ENCODE data around the gene RAP1GAP. TPM values are rescaled to one million over a fixed set of nuclear protein-coding genes. Genes with fewer than 3 reads are reported as not detected.

RAP1GAP gene
- total RNA-seq, 2 experiments from 2014 or later: 0.20 to 0.44 TPM

- Mint-ChIP-seq H3K27me3 (no peaks in the 10 kb centered on the region), H3K9me3 (no peaks in the 10 kb centered on the region), H3K36me3 (ENCODE audit: low read depth) (peaks cover 76% of the 10 kb centered on the region), H3K27ac (no peak overlapping the region), H3K4me1 (ENCODE audit: low read depth) (no peaks in the 10 kb centered on the region), H3K4me3 (no peak overlapping the region)
- TF ChIP-seq CTCF (IDR thresholded peaks at IDR 0.05): no peak
- POLR2A ChIA-PET: no interaction called here
- Histone ChIP-seq H3K4me3 (ENCODE audit: low read length) (no peak overlapping the region), H3K9me3 (ENCODE audit: control insufficient read depth in 1 of 2, insufficient read depth in 1 of 2, low read length in 2 of 2) (no peaks in the 10 kb centered on the region), H3K36me3 (ENCODE audit: insufficient read depth, low read length) (peaks cover 42% of the 10 kb centered on the region), H3K4me1 (ENCODE audit: insufficient read depth, low read length) (no peaks in the 10 kb centered on the region), H3K27me3 (ENCODE audit: control insufficient read depth in 1 of 2, insufficient read depth in 2 of 2, low read length in 2 of 2) (no peaks in the 10 kb centered on the region), H3K27ac (ENCODE audit: low read depth in 1 of 2, low read length in 2 of 2) (no peak overlapping the region)
- ATAC-seq (ENCODE audit: poor library complexity) (no peak), DNase-seq (no peak)
- intact Hi-C loops (cut with DNase I, micrococcal nuclease): no loop called here
- CTCF ChIA-PET: interaction anchor here (0.6 kb wide), 1 partner anchor 754 kb away, joined by 4 read pairs; no protein-coding TSS in a partner anchor
Measured at GRCh38 chr1:21680918-21681317, 11.8 kb upstream of the RAP1GAP start.

GRCh38 chr1:21680381-21680780 is 11.2 kb upstream of the RAP1GAP start:
- Mint-ChIP-seq H3K9me3 (no peaks in the 10 kb centered on the region), H3K4me3 (no peak overlapping the region), H3K4me1 (ENCODE audit: low read depth) (no peaks in the 10 kb centered on the region), H3K27ac (no peak overlapping the region), H3K27me3 (no peaks in the 10 kb centered on the region), H3K36me3 (ENCODE audit: low read depth) (peaks cover 71% of the 10 kb centered on the region)
- intact Hi-C loops (cut with DNase I, micrococcal nuclease): no loop called here
- peaks cover 37% of the 10 kb centered on the region for H3K36me3 ChIP-seq (ENCODE audit: insufficient read depth, low read length)
- no peak for TF ChIP-seq CTCF (IDR thresholded peaks at IDR 0.05)
- CTCF ChIA-PET: no interaction called here
- no peak overlapping the region for H3K27ac ChIP-seq (ENCODE audit: low read depth in 1 of 2, low read length in 2 of 2)
- no peaks in the 10 kb centered on the region for H3K4me1 ChIP-seq (ENCODE audit: insufficient read depth, low read length)
- no peaks in the 10 kb centered on the region for H3K9me3 ChIP-seq (ENCODE audit: control insufficient read depth in 1 of 2, insufficient read depth in 1 of 2, low read length in 2 of 2)
- POLR2A ChIA-PET: no interaction called here
- DNase-seq: no peak
- no peaks in the 10 kb centered on the region for H3K27me3 ChIP-seq (ENCODE audit: control insufficient read depth in 1 of 2, insufficient read depth in 2 of 2, low read length in 2 of 2)
- no peak overlapping the region for H3K4me3 ChIP-seq (ENCODE audit: low read length)
- no peak for ATAC-seq (ENCODE audit: poor library complexity)

GRCh38 chr1:21677168-21677567 is 8.0 kb upstream of the RAP1GAP start:
- H3K4me3 Mint-ChIP-seq: no peak overlapping the region

More at GRCh38 chr1:21677168-21677567, 8.0 kb upstream of the RAP1GAP start:
- Mint-ChIP-seq H3K27ac (peak overlapping the region; percentile 3), H3K36me3 (ENCODE audit: low read depth) (peaks cover 46% of the 10 kb centered on the region), H3K9me3 (no peaks in the 10 kb centered on the region), H3K4me1 (ENCODE audit: low read depth) (no peaks in the 10 kb centered on the region), H3K27me3 (no peaks in the 10 kb centered on the region)
- ChIA-PET POLR2A (no interaction called here), CTCF (no interaction called here)
- DNase-seq: no peak
- Histone ChIP-seq H3K4me1 (ENCODE audit: insufficient read depth, low read length) (no peaks in the 10 kb centered on the region), H3K4me3 (ENCODE audit: low read length) (no peak overlapping the region), H3K27me3 (ENCODE audit: control insufficient read depth in 1 of 2, insufficient read depth in 2 of 2, low read length in 2 of 2) (no peaks in the 10 kb centered on the region), H3K27ac (ENCODE audit: low read depth in 1 of 2, low read length in 2 of 2) (no peak overlapping the region), H3K9me3 (ENCODE audit: control insufficient read depth in 1 of 2, insufficient read depth in 1 of 2, low read length in 2 of 2) (no peaks in the 10 kb centered on the region), H3K36me3 (ENCODE audit: insufficient read depth, low read length) (peaks cover 23% of the 10 kb centered on the region)
- ATAC-seq (ENCODE audit: poor library complexity): no peak
- TF ChIP-seq CTCF (IDR thresholded peaks at IDR 0.05): no peak
- intact Hi-C loops (cut with DNase I, micrococcal nuclease): no loop called here

Measured in CD4-positive, alpha-beta T cell (primary cell).